Measurements from ENCODE around the gene NACA.
A peak's percentile ranks its signal among the peaks of the same experiment; 100 is the strongest.

Gene NACA

GRCh38 chr12:56679883-56680575 lies 45.1 kb downstream of the NACA start:
- H3K4me1 ChIP-seq (ENCODE audit: low read length): peaks cover 57% of the 10 kb centered on the region
- H3K79me2 ChIP-seq (ENCODE audit: low read length): peaks cover 100% of the 10 kb centered on the region
- H3K4me3 ChIP-seq (ENCODE audit: low read length): no peak overlapping the region
- no peaks in the 10 kb centered on the region for H3K27me3 ChIP-seq (ENCODE audit: low read depth, low read length)
- peaks cover 94% of the 10 kb centered on the region for H4K20me1 ChIP-seq (ENCODE audit: insufficient read depth, low read length)
- no peak overlapping the region for H2AFZ ChIP-seq (ENCODE audit: low read depth, low read length)
- no peak overlapping the region for H3K4me2 ChIP-seq (ENCODE audit: low read length)
- H3K9me3 ChIP-seq (ENCODE audit: insufficient read depth, low read length): no peaks in the 10 kb centered on the region
- peaks cover 44% of the 10 kb centered on the region for H3K36me3 ChIP-seq (replicated peaks; ENCODE audit: low read depth, low read length)
- no peak overlapping the region for H3K9ac ChIP-seq (ENCODE audit: low read length)
- H3K27ac ChIP-seq (ENCODE audit: low read length): no peak overlapping the region
- no peak for TF ChIP-seq EZH2phosphoT487 (IDR thresholded peaks at IDR 0.05; ENCODE audit: low read depth)
- TF ChIP-seq CTCF (IDR thresholded peaks at IDR 0.05; ENCODE audit: low read depth, low read length): no peak

- Histone ChIP-seq H3K4me2 (ENCODE audit: low read length) (peak overlapping the region; percentile 40), H3K27me3 (ENCODE audit: low read depth, low read length) (no peaks in the 10 kb centered on the region), H2AFZ (ENCODE audit: low read depth, low read length) (no peak overlapping the region), H3K36me3 (replicated peaks; ENCODE audit: low read depth, low read length) (peaks cover 48% of the 10 kb centered on the region), H3K27ac (ENCODE audit: low read length) (peak overlapping the region; percentile 22), H3K9me3 (ENCODE audit: insufficient read depth, low read length) (no peaks in the 10 kb centered on the region), H3K4me1 (ENCODE audit: low read length) (peaks cover 52% of the 10 kb centered on the region), H3K9ac (ENCODE audit: low read length) (no peak overlapping the region), H3K4me3 (ENCODE audit: low read length) (no peak overlapping the region), H3K79me2 (ENCODE audit: low read length) (peaks cover 100% of the 10 kb centered on the region), H4K20me1 (ENCODE audit: insufficient read depth, low read length) (peaks cover 91% of the 10 kb centered on the region)
- no peak for TF ChIP-seq CTCF (IDR thresholded peaks at IDR 0.05; ENCODE audit: low read depth, low read length)
- no peak for TF ChIP-seq EZH2phosphoT487 (IDR thresholded peaks at IDR 0.05; ENCODE audit: low read depth)
Observed at GRCh38 chr12:56678852-56679251, 46.2 kb downstream of the NACA start.

- Histone ChIP-seq H3K27ac (ENCODE audit: low read length) (peak overlapping the region; percentile 60), H3K4me2 (ENCODE audit: low read length) (peak overlapping the region; percentile 40), H3K4me1 (ENCODE audit: low read length) (peaks cover 48% of the 10 kb centered on the region), H3K9ac (ENCODE audit: low read length) (no peak overlapping the region), H4K20me1 (ENCODE audit: insufficient read depth, low read length) (peaks cover 90% of the 10 kb centered on the region), H3K79me2 (ENCODE audit: low read length) (peaks cover 100% of the 10 kb centered on the region), H3K4me3 (ENCODE audit: low read length) (no peak overlapping the region), H3K27me3 (ENCODE audit: low read depth, low read length) (no peaks in the 10 kb centered on the region), H2AFZ (ENCODE audit: low read depth, low read length) (no peak overlapping the region), H3K36me3 (replicated peaks; ENCODE audit: low read depth, low read length) (peaks cover 46% of the 10 kb centered on the region), H3K9me3 (ENCODE audit: insufficient read depth, low read length) (no peaks in the 10 kb centered on the region)
- TF ChIP-seq CTCF (IDR thresholded peaks at IDR 0.05; ENCODE audit: low read depth, low read length) (no peak), EZH2phosphoT487 (IDR thresholded peaks at IDR 0.05; ENCODE audit: low read depth) (no peak)
Observed at GRCh38 chr12:56677680-56678079, 47.4 kb downstream of the NACA start.

- no peaks in the 10 kb centered on the region for H3K9me3 ChIP-seq (ENCODE audit: insufficient read depth, low read length)
- H3K4me2 ChIP-seq (ENCODE audit: low read length): peak overlapping the region; percentile 40; the same call in 1 of the 2 replicates
- H3K79me2 ChIP-seq (ENCODE audit: low read length): peaks cover 100% of the 10 kb centered on the region
- H3K4me3 ChIP-seq (ENCODE audit: low read length): no peak overlapping the region
- H3K9ac ChIP-seq (ENCODE audit: low read length): no peak overlapping the region
- peaks cover 41% of the 10 kb centered on the region for H3K4me1 ChIP-seq (ENCODE audit: low read length)
- H3K36me3 ChIP-seq (replicated peaks; ENCODE audit: low read depth, low read length): peaks cover 46% of the 10 kb centered on the region
- H3K27me3 ChIP-seq (ENCODE audit: low read depth, low read length): no peaks in the 10 kb centered on the region
- TF ChIP-seq EZH2phosphoT487 (IDR thresholded peaks at IDR 0.05; ENCODE audit: low read depth) (no peak), CTCF (IDR thresholded peaks at IDR 0.05; ENCODE audit: low read depth, low read length) (no peak)
- H3K27ac ChIP-seq (ENCODE audit: low read length): peak overlapping the region; percentile 60
- peaks cover 90% of the 10 kb centered on the region for H4K20me1 ChIP-seq (ENCODE audit: insufficient read depth, low read length)
- no peak overlapping the region for H2AFZ ChIP-seq (ENCODE audit: low read depth, low read length)
Observed at GRCh38 chr12:56676851-56677580, 48.1 kb downstream of the NACA start.

All from OCI-LY3 (cell line).